Measurements from ENCODE around the gene ZNF609. TPM values are rescaled to one million over a fixed set of nuclear protein-coding genes. Genes with fewer than 3 reads are reported as not detected.

Gene ZNF609
- total RNA-seq, 1 donor from 2014 or later, result 41.2 TPM

- H3K36me3 Mint-ChIP-seq (ENCODE audit: low read depth, unreplicated experiment), result peaks cover 2% of the 10 kb centered on the region
- H3K27ac Mint-ChIP-seq (ENCODE audit: unreplicated experiment), result peak overlapping the region; percentile 74
- peaks cover 37% of the 10 kb centered on the region for H3K4me1 Mint-ChIP-seq (ENCODE audit: unreplicated experiment)
- H3K4me3 Mint-ChIP-seq (ENCODE audit: unreplicated experiment), result no peak overlapping the region
- H3K27me3 Mint-ChIP-seq (ENCODE audit: unreplicated experiment), result peaks cover 1% of the 10 kb centered on the region
- TF ChIP-seq CTCF (IDR thresholded peaks at IDR 0.05; ENCODE audit: unreplicated experiment), result no peak
- peak; percentile 35 for DNase-seq (ENCODE audit: low spot score)
- H3K9me3 Mint-ChIP-seq (ENCODE audit: unreplicated experiment), result no peaks in the 10 kb centered on the region
Measured at GRCh38 chr15:64507293-64507802, 47.0 kb downstream of the ZNF609 start.

- DNase-seq (ENCODE audit: low spot score), result no peak
- Mint-ChIP-seq H3K36me3 (ENCODE audit: low read depth, unreplicated experiment) (no peaks in the 10 kb centered on the region), H3K27ac (ENCODE audit: unreplicated experiment) (peak overlapping the region; percentile 74), H3K27me3 (ENCODE audit: unreplicated experiment) (peaks cover 1% of the 10 kb centered on the region), H3K4me3 (ENCODE audit: unreplicated experiment) (no peak overlapping the region), H3K4me1 (ENCODE audit: unreplicated experiment) (peaks cover 32% of the 10 kb centered on the region), H3K9me3 (ENCODE audit: unreplicated experiment) (no peaks in the 10 kb centered on the region)
- no peak for TF ChIP-seq CTCF (IDR thresholded peaks at IDR 0.05; ENCODE audit: unreplicated experiment)
Measured at GRCh38 chr15:64507845-64508244, 47.5 kb downstream of the ZNF609 start.

GRCh38 chr15:64513823-64514222, 53.4 kb downstream of the ZNF609 start:
- no peaks in the 10 kb centered on the region for H3K9me3 Mint-ChIP-seq (ENCODE audit: unreplicated experiment)
- H3K4me1 Mint-ChIP-seq (ENCODE audit: unreplicated experiment), result peaks cover 10% of the 10 kb centered on the region
- H3K27me3 Mint-ChIP-seq (ENCODE audit: unreplicated experiment), result no peaks in the 10 kb centered on the region
- no peak for DNase-seq (ENCODE audit: low spot score)
- no peak for TF ChIP-seq CTCF (IDR thresholded peaks at IDR 0.05; ENCODE audit: unreplicated experiment)
- H3K36me3 Mint-ChIP-seq (ENCODE audit: low read depth, unreplicated experiment), result no peaks in the 10 kb centered on the region
- no peak overlapping the region for H3K27ac Mint-ChIP-seq (ENCODE audit: unreplicated experiment)
- no peak overlapping the region for H3K4me3 Mint-ChIP-seq (ENCODE audit: unreplicated experiment)

DNA sequence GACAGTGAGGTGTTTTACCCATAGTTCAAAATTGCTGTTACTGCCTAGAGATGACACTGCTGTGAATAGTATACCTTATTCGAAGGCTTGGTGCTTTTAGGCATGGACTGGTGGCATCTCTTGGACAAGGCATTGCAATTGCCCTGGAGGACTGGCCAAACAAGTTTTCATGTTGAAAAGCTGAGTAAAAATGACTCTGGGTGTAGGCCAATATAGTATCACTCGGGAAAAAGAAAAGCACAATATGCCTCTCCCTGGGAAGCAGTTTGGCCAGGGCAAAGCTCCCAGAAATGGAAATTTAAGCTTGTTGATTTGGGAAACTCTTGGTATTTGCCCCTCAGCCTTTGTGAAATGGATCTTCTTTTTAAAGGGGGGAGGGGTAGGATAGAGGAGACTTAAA, 54.8 kb downstream of the ZNF609 start:
- no peak for DNase-seq (ENCODE audit: low spot score)
- no peaks in the 10 kb centered on the region for H3K4me1 Mint-ChIP-seq (ENCODE audit: unreplicated experiment)
- TF ChIP-seq CTCF (IDR thresholded peaks at IDR 0.05; ENCODE audit: unreplicated experiment), result no peak
- H3K27me3 Mint-ChIP-seq (ENCODE audit: unreplicated experiment), result peaks cover 1% of the 10 kb centered on the region
- no peak overlapping the region for H3K4me3 Mint-ChIP-seq (ENCODE audit: unreplicated experiment)
- no peak overlapping the region for H3K27ac Mint-ChIP-seq (ENCODE audit: unreplicated experiment)
- no peaks in the 10 kb centered on the region for H3K36me3 Mint-ChIP-seq (ENCODE audit: low read depth, unreplicated experiment)
- H3K9me3 Mint-ChIP-seq (ENCODE audit: unreplicated experiment), result no peaks in the 10 kb centered on the region

GRCh38 chr15:64515825-64516224, 55.4 kb downstream of the ZNF609 start:
- Mint-ChIP-seq H3K36me3 (ENCODE audit: low read depth, unreplicated experiment) (no peaks in the 10 kb centered on the region), H3K9me3 (ENCODE audit: unreplicated experiment) (no peaks in the 10 kb centered on the region), H3K27ac (ENCODE audit: unreplicated experiment) (no peak overlapping the region), H3K4me1 (ENCODE audit: unreplicated experiment) (peaks cover 3% of the 10 kb centered on the region), H3K4me3 (ENCODE audit: unreplicated experiment) (no peak overlapping the region), H3K27me3 (ENCODE audit: unreplicated experiment) (peaks cover 1% of the 10 kb centered on the region)
- no peak for DNase-seq (ENCODE audit: low spot score)
- TF ChIP-seq CTCF (IDR thresholded peaks at IDR 0.05; ENCODE audit: unreplicated experiment), result no peak

Data from endothelial cell (in vitro differentiated cells).